GM12878 (cell line): ENCODE data around the gene TNNT3. TPM values are rescaled to one million over a fixed set of nuclear protein-coding genes. Genes with fewer than 3 reads are reported as not detected.

Experiments
- ASH2L ChIP-seq: fragments of 300-600, 200-600 bp; sonication (generic); IDR thresholded peaks from 2 replicates; pipeline ENCODE4 v1.6.1; 2017; ENCODE audit warnings: low read depth, mild to moderate bottlenecking, borderline replicate concordance
- BMI1 ChIP-seq: fragments of 450-650 bp; IDR thresholded peaks from 2 replicates; pipeline ENCODE4 v1.6.1; 2016; ENCODE audit warnings: mild to moderate bottlenecking, moderate library complexity, borderline replicate concordance
- CUX1 ChIP-seq: IDR thresholded peaks from 2 replicates; pipeline ENCODE4 v1.6.1; 2012; ENCODE audit warnings: improper control_type of control experiment, low read depth, low read length; ENCODE audit not compliant: insufficient replicate concordance
- RCOR1 ChIP-seq: conservative IDR thresholded peaks from 2 replicates; pipeline ENCODE4 v1.6.1; 2012; ENCODE audit warnings: low read depth, low read length, improper control_type of control experiment
- ZSCAN29 ChIP-seq: fragments of 450-650 bp; IDR thresholded peaks from 2 replicates; pipeline ENCODE4 v1.6.1; 2017; ENCODE audit warnings: mild to moderate bottlenecking, moderate library complexity
- polyA plus RNA-seq, 11 experiments: library from polyadenylated mRNA; depleted of rRNA in 4 of 11; unstranded in 6 of 11; stranded (reverse) in 5 of 11; fragments of >200 nt; fragmentation: Nextera tagmentation in 4 of 11; fragmentation: Illumina TruSeq in 1 of 11; extraction: Ambion mirVana in 4 of 11; extraction: Trizol in 1 of 11; gene quantifications; 1 replicate in 1 of 11; 2 replicates in 10 of 11; pipeline versions ENCODE4 v1.2.1 to v1.2.3, GENCODE V29; 2011 to 2016; ENCODE audit warnings: inconsistent platforms in 2 of 11, missing spikeins in 2 of 11, low read depth in 1 of 11
- total RNA-seq, 4 experiments: library from RNA; depleted of rRNA in 3 of 4; stranded (reverse); fragments of >200 nt in 3 of 4; fragmentation: Illumina TruSeq in 1 of 4; extraction: Trizol in 1 of 4; gene quantifications; 2 replicates each; pipeline versions ENCODE4 v1.2.1 to v1.2.3, GENCODE V29; 2013 to 2021

The TNNT3 gene
- total and polyA plus RNA-seq, 10 of the 15 experiments (the other 5 are each of a cell fraction or from before 2014, with no cell fraction given) = 0.40 to 0.50 TPM; not detected in 8

GRCh38 chr11:1878137-1879031 lies 41.1 kb upstream of the TNNT3 start (continued):
- TF ChIP-seq CUX1 (no peak), ZSCAN29 (no peak), RCOR1 (no peak), ASH2L (no peak), BMI1 (no peak)
